ENCODE measurements around the gene ARHGAP25.

- TF ChIP-seq GATA2 (IDR thresholded peaks at IDR 0.05; ENCODE audit: low read depth, low read length) (no peak), GATA3 (IDR thresholded peaks at IDR 0.05; ENCODE audit: low read depth, low read length) (no peak)
Measured at GRCh38 chr2:68832233-68832869, 97.7 kb downstream of the ARHGAP25 start.

Measured in SH-SY5Y (cell line).